HG03066 (cell line): ENCODE data around the gene POLD3.

Experiments
- ATAC-seq: cut with Tn5 transposase; IDR thresholded peaks from one replicate; pipeline ENCODE4 v1.9.1; 2021; ENCODE audit warnings: low read depth; ENCODE audit not compliant: unreplicated experiment

POLD3 gene

DNA sequence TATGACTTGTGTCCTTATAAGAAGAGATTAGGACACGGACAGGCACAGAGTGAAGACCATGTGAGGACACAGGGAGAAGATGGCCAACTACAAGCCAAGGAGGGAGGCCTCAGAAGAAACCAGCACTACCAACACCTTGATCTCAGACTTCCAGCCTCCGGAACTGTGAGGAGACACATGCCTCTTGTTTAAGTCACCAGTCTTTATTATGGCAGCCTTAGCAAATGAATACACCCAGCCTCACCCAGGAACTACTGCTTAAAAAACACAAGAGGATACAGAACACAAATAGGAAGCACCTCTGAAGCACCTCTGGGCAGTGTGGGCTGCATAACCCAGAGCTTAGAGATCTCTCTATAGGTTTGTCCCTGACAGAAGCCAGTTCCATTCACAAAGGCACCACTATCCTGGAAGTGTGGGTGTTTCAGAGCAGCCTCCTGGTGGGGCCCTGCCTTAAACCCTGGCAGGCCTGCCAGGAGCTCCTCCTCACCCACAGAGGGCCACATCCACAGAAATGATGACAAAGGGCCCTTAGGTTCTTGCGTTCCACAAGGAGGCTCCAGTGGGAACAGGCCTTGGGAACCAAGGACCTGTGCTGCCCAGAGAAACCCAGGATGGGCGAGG is 80.1 kb downstream of the POLD3 start:
- no peak for ATAC-seq

DNA sequence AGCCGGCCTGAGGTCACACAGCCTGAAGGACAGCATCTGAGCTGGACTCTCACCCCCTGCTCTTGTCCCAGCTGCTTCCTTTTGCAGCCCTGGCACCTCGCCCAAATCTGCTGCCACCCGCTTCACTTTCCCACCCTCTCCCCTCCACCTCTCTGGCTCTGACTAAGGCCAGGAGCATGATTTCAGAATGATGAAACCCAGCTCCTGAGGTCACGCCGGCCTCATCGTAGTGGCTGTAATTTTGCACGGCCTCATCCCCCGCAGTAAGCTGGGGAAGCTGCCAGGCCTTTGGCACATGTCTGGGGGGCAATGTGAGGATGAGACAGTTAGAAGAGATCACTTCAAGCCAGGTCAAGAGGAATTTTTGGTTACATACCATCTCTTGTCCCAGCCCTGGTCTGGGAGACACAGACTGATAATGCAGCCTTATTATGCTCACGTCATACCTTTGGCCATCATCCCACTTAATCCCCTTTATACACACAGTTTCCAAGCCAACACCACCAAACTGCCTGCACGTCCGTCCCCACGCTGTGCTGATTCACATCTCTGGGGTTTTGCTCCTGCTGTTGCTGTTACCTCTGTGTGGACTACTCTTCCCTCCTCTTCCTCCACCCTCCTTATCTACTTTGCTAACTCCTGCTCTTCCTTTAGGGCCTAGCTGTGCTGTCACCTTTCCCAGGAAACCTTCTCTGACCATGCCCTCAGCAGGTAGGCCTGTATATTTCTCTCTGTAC is 80.7 kb downstream of the POLD3 start:
- no peak for ATAC-seq

DNA sequence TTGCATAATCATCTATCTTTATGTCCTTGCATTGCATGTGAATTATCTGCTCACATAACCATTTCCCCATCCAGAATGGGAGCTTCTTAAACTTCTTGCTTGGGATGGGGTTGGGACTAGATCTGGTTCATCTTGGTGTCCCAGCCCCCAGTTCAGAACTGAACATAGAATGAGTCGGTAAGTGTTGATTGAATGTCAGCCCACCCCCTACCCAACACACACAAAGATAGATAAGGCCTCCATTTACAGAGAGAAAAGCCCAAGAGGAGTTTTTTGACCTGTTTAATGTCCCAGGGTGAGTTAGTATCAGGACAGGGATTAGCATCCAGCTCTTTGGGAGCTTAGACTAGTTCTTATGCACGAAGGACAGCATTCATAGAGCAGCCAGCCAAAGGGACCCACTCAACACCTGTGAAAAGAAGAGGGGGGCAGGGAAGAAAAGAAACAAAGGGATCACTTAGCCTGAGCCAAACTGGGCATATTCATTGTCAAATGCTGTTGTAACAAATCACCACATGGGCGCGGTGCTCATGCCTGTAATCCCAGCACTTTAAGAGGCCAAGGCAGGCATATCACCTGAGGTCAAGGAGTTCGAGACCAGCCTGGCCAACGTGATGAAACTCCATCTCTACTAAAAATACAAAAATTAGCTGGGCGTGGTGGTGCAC is 81.4 kb downstream of the POLD3 start:
- no peak for ATAC-seq

DNA sequence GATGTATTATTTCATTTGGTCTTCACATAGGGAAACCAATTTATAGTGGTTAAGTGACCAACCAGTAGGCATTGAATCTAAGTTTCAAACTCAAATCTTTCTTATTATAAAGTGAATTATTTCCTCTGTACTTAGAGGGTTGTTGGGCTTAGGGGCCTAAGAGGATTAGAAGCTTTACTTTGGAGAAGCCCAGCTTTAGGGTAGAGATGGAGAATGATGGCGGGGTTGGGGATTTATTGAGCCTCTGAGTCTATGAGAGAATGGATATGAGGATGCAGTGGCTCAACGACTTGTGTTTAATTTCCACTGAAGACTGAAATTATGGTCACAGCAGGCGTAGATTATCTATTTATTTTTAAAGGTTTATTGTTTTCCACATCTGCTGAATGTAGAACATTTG is 83.4 kb downstream of the POLD3 start:
- ATAC-seq, result no peak

DNA sequence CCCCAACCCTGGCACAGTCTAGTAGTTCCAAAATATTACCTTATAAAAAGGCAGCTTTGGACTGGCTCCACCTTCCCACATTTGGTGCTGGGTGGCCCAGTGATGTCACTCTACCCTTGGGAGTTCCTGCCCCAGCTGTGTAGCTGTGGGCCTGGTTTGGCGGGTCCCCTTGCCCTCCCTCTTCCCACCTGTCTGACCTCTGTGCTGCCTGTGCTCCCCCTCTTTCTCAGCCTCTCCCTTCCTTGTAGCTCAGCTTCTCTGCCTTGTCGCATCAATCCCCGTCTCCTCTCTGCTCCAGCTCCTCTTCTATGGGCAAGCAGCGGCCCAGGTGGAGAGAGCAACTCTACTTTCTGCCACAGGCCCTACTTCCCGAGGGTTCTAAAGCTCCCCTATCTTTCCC is 84.2 kb downstream of the POLD3 start:
- ATAC-seq, result no peak

DNA sequence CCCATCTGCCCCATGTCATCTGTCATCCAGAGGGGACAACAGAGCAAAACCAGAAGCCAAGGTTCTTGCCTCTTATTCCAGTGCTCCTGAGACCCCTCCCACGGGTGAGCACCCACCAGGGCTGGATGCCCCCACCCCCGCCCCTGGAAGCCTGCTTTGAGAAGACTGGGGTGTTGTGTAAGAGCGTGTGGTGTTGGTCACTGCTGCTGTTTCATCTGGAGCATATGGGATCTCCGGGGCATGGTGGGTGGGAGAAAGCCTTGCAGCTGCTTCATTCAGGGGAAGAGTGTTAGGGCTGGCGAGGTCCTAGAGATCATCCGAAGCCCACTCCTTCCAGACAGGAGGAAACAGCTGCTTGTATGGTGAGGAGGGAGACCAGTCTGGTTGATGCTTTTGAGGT is 84.7 kb downstream of the POLD3 start:
- no peak for ATAC-seq

DNA sequence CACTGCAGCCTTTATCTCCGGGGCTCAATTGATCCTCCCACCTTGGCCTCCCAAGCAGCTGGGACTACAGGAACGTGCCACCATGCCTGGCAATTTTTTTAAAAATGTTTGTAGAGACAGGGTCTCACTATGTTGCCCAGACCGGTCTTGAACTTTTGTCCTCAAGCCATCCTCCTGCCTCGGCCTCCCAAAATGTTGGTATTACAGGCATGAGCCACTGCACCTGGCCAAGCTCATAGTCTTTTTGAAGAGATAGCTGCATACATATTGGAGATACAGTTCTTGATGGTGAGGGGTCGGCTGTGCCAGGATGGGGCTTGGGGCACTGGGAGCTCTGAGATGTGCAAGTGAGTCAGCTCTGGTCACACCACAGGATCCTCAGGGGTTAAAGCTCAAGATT is 85.7 kb downstream of the POLD3 start:
- ATAC-seq, result no peak

DNA sequence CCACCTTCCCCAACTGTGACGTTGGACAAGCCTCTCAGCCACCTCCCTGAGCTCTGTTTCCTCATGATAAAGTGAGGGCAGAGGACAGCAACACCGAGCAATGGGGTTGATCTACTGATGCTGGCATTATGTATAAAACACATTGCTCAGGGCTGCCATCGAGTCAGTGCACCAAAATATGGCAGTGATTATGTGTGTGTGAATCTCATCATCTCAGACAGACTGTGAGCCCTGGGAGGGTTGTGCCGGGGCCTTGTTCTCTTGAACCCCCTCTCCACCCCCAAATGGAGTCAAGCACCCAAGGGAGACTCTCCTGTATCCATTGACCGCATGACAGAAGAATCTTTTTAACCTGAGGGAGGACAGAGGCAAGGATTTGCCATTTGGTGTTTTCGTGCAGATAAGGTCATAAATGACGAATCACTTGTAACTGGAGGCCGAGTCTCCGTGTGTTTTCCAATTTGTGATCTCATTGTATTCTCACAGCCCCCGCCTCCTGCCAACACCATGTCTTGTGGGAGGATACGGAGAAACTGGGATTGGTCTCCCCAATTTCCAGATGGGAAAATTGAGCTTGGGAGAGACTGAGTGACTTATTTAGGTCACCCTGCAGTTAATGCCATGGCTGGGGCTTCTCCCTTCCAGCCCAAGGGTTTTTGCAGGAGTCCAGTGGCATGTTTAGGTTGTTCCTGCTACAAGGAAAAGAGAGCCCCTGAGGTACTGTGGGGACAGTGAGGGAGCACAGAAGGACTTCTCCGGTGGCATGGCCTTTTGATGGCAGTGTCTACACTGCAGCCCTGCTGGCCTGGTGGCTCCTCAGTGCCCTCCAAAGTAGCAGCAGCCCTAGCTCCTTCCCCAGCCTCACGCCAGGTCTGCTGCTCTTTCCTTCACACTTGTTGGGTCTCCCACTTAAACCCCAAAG is 86.5 kb downstream of the POLD3 start:
- no peak for ATAC-seq

DNA sequence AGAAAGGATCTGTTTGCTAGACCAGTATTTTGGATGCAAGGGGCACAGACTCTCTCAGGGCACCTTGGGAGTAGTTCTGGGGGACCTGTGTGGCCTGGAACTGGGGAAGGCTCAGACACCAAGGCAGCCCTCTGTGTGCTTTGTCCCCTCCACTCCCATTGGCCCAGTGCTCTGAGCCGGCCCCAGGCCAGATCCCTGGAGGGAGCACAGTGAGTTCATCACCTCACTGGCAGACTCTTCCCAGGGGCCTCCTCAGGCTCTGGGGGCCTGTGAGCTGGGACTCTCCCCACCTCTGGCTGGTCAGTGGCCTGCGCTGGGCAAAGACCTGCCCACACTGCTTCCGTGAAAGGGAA is 87.1 kb downstream of the POLD3 start:
- no peak for ATAC-seq

DNA sequence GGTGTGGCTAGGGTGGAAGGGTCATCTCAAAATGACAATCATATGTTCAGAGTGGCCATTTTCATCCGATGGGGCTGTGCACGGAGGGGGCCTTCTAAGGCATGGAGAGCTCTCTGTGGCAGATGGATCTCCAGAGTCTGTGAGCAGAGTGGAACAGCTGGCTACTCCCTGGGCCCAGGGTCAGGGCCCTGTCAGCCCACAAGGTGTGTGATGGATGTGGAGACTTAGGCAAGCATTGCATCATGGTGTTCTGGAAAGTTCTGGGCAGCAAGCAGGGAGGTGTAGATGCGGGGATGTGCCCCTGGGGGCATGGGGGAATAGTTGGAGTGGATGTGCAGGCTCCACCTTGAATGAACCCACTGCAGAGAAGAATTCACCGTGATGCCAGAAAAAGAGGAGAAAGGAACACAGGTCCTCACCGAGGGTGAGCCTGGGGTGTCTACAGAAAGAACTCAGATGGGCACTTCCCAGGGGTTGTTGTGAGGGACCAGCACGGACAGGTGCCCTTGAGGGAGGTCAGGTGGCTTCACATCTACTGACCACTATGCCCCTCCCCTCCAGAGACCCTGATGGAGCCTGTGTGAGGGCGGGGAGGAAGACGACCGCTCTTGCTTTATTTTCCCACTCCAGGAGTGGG is 87.8 kb downstream of the POLD3 start:
- no peak for ATAC-seq

DNA sequence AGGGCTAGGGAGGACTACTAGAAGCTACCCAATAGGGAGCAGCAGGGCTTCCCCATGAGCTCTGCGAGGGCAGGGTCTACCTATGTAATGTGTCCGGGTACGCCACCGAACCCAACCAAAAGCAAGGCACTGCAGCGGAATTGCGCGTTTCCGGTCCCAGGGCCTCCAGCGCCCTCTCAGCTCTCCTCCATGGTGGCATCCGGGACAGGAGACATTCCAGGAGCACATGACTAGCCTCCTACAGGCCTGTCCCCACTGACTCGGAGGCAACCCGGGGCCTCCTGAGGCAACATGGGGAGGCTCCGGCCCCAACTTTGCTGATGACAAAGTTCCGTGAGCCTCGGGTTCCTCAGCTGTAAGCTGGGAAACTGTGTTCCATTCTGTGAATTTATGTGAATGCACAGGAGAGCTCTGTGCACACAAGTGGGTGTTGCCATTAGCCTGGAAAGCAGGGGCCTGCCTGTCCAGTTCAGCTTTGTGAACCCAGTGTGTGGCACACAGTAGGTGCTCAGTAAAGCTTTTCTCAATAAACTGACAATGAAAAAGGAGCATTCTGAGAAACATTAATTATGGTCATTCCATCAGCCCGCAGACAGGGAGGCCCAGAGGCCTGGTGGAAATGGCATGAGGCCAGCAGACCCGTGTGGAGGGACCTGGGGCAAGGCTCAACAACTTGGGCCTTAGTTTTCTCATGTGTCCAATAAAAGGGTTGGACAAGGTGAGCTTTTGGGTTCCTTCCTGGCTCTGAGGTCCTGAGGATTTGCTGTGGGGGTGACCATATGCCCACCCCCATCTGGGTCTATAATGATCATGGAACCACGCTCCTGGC is 88.5 kb downstream of the POLD3 start:
- ATAC-seq, result no peak

DNA sequence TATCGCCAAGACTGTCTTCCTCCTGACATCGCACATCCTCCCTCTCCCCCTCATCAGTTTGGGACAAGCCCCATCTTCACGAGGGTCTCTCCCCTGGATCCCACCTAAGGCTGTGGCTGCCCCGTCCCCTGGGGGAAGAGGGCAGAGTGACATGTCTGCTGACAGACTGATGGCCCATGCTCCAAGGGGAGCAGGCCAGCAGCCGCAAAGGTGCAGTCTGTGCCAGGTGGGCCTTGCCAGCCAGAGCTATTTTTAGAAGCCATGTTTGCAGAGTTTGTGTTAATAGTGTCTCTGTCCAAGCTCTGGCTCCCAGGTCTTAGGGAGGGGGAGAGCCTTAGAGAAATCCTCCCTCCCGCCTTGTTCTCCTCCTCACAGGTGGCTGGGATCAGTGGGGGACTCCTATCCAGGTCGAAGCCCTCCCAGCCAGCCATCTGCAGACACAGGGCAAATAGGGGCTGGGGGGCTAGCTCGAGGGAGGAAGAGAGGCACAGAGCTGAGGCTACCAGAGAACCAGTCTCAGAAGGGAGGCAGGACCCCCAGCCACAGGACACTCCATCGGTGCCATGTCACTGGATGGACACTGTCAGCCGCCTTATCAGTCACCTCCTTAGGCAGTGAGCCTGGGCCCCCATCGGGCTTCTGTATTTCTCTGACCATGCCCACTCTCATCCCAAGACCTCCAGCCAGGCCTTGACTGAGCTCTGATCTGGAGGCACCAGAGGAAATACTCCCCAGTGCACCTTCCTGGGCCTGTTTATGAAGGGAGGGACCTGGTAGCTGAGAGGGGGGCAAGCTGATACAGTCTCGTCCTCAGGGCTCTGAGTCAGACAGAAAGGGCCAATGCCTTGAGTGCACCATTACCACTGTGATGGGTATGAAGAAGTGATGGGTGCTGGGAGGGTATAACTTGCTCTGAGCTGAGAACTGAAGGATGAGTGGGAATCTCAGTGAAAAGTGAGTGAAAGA is 89.6 kb downstream of the POLD3 start:
- no peak for ATAC-seq

DNA sequence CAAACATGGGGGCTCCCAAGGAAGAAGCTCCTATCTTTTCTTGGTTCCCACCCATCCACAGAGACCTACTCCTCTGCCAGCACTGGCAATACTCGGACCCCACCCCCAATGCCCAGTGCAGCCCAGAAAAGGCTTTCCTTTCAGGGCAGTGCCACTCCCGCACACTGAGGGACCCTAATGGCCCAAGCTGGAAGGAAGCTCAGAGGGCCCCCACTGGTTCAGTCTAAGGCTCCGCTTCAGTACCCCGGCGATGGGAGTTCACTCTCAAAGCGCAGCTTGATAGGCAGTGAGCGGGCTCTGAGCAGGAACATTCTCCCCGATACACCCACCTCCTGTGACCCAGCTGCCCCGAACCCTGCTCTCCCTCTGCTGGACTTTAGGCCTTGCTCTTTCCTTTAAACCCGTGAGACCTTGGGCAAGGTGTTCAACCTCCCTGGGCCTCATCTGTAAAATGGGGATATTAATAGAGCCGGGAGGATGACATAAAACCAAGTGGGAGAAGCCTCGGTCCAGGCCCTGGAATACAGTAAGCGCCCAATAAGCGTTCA is 90.4 kb downstream of the POLD3 start:
- ATAC-seq, result no peak

DNA sequence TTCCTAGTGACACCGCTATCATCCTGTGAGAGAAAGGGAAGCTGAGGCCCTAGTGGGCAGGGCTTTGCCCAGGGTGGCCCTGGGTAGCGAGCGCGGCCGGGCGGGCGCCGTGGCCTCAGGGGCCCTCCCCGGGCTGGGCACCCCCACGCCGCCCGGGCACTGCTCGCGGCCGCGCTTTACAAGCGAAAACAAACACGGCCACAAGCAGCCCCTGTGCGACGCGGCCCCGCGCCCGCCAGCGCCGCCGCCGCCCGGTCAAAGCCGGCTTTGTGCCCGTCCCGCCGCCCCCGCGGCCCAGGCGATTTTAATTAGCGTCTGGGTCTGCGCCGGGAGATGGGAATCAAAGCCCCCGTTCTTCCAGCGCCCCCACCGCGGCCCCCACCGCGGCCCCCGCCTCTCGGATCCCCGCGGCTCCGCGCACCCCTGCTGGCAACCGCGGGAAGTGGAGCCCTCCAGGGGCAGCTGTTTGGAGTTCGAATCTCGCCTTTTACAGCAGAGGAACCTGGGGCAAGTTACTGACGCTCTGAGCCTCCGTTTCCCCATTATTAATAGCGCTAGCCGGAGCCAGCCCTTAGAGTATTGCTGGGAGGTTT is 91.0 kb downstream of the POLD3 start:
- no peak for ATAC-seq

DNA sequence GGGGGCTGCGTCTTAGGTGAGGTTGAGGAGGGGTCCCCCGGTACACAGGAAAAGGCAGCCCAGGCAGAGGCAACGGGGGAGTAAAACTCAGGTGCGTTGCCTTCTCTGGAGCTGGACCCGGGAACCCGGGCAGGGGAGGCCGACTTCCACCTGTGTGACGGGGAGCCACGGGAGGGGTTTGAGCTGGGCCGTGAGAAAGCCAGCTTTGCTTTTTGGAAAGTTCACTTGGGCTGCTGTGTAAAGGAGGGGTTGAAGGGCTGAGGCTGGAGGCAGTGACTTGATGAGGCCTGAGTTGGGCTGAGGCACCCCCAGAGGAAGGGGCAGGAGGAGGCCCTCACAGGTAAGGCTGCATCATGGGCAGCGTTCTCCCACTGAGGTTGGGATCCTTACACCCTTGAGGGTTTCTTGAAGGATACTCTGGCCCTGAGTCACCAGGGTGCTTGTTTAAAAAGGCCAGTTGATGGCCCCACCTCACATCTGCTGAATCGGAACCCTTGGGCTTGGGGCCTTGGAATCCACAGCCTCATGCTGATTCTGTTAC is 91.6 kb downstream of the POLD3 start:
- ATAC-seq, result no peak

DNA sequence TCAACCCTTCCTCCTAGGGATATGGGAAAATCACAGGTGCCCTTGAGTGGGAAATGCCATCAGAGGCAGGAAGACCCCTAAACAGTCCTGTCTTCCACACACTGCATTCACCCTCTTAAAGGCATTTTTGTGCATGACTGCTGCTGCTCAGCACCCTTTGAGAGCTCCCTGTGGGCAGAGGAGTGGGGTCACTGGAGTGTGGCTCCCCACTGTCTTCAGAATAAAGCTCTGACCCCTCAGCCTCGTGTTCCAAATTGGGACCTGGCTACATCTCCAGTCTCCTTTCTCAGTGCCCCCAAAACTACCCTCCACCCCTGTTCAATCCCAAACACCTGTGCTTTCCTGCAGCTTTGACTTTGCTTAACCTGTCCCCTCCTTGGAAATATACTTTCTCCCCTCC is 92.3 kb downstream of the POLD3 start:
- ATAC-seq, result no peak

DNA sequence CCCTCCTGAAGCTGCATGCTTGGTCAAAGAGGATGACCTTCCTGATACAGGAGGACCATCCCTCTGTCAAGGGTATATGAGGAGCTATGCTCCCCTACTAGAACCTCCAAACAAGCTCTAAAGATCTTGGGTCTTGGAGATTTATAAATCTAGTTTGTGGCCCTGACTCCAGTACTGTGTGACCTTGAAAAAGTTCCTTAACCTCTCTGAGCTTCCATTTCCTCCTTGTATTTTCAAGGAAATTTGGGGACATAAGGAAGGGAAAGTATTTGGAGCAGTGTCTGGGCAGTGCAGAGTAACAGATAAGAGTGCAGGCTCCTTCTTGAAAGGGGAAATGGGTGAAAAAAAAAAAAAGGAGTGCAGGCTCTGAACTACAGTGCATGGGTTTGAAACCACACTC is 93.0 kb downstream of the POLD3 start:
- ATAC-seq, result no peak

DNA sequence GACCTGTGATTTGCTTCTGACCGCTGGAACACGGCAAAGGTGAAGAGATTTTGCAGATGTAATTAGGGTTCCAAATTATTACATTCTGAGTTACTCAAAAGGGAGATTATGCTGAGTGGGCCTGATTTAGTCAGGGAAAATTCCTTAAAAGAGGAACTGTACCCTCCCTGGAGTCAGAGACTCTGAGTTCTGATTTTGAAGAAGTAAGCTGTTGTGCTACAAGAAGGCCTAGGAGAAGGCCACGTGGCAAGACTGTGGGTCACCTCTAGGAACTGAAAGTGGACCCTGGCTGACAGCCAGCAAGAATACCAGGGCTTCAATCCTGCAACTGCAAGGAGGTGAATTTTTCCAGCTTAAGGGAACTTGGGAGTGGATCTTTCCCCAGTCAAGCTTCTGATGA is 93.5 kb downstream of the POLD3 start:
- ATAC-seq, result no peak
